Measurements from ENCODE around the gene LPGAT1.

Gene LPGAT1

GRCh38 chr1:211842518-211842917 is 12.0 kb upstream of the LPGAT1 start:
- DNase-seq: no peak
- TF ChIP-seq CTCF (IDR thresholded peaks at IDR 0.05; ENCODE audit: low read depth, low read length, missing control alignments): no peak
- H3K4me3 ChIP-seq (ENCODE audit: low read depth, low read length): no peak overlapping the region
- in situ Hi-C loops (cut with HindIII; ENCODE audit: low pct_ligation_motif_present, low sequenced_read_pairs): no loop called here
- H3K27ac ChIP-seq: no peak overlapping the region
- no peaks in the 10 kb centered on the region for H3K36me3 ChIP-seq (replicated peaks)
- no peaks in the 10 kb centered on the region for H3K27me3 ChIP-seq (replicated peaks)

DNA sequence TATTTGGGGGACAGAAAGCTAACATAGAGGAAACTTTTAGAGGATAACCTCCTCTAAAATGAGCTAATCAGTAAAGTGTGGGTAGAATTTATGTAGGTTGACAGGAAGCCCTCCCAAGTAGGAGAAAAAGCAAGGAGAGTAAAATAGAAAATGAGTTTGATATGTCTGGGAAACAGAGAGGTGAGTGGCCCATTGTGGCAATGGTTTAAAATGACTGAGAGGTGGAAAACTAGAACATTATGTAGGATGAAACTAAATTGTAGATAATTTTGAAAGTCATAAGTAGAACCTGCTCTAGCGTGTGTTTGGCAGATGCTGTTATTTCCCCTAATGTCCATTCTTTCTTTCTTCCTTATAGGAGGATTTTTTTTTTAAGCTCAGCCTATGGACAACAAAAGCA is 8.5 kb upstream of the LPGAT1 start:
- Histone ChIP-seq H3K36me3 (replicated peaks) (no peaks in the 10 kb centered on the region), H3K4me3 (ENCODE audit: low read depth, low read length) (no peak overlapping the region), H3K27ac (no peak overlapping the region), H3K27me3 (replicated peaks) (no peaks in the 10 kb centered on the region)
- DNase-seq: no peak
- in situ Hi-C loops (cut with HindIII; ENCODE audit: low pct_ligation_motif_present, low sequenced_read_pairs): no loop called here
- no peak for TF ChIP-seq CTCF (IDR thresholded peaks at IDR 0.05; ENCODE audit: low read depth, low read length, missing control alignments)

DNA sequence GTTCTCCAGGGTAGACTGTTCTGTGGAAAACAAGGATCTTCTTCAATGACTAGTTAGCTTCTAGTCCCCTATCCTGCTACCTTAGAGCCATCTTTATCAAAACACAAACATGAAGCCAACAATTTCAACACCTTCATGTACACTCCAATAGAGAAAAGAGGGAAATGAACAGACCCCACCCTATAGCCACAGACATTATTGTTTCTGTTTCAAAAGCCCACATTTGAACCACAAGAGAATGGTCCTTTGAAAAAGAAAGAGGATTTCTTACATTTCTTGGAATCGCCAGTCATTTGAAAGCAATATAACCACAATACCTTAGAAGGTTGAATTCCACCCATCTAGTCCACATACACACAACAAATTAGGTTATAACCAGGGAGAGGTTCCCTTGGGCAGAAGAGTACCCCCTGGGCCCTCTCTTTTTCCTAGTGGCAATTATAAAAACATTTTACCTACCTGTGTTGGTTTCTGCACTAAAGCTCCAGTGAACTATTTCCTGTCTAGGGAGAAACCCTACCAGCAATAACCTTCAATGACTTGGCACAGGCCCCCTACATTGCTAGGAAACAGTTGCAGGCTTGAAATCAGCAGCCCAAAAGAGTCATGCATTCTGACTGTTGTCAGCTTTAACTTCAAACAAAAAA is 2.7 kb upstream of the LPGAT1 start:
- DNase-seq: no peak
- H3K36me3 ChIP-seq (replicated peaks): no peaks in the 10 kb centered on the region
- no peak for TF ChIP-seq CTCF (IDR thresholded peaks at IDR 0.05; ENCODE audit: low read depth, low read length, missing control alignments)
- in situ Hi-C loops (cut with HindIII; ENCODE audit: low pct_ligation_motif_present, low sequenced_read_pairs): no loop called here
- no peaks in the 10 kb centered on the region for H3K27me3 ChIP-seq (replicated peaks)
- H3K4me3 ChIP-seq (ENCODE audit: low read depth, low read length): no peak overlapping the region
- no peak overlapping the region for H3K27ac ChIP-seq

DNA sequence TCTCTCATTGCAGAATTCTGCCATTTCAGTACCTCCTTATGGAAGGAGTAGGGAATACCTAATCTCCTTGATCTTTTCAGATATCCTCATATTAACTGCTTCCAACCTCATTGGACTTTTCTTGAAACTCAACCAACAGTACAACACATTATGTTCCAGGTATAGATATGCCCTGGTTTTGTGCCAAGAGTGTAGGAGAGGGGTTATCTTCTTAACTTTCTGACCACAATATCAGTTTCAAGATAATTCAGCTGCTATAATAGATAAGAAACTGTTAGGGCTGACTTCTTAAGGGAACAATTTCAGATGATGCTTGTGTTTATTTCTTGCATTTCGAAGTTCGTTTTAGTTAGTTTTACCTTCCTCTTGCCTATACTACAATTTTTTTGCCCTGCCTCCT is 2.1 kb upstream of the LPGAT1 start:
- in situ Hi-C loops (cut with HindIII; ENCODE audit: low pct_ligation_motif_present, low sequenced_read_pairs): no loop called here
- no peak for DNase-seq

GRCh38 chr1:211831558-211832323 is 1.2 kb upstream of the LPGAT1 start:
- Histone ChIP-seq H3K27ac (no peak overlapping the region), H3K27me3 (replicated peaks) (no peaks in the 10 kb centered on the region), H3K4me3 (ENCODE audit: low read depth, low read length) (no peak overlapping the region), H3K36me3 (replicated peaks) (no peaks in the 10 kb centered on the region)
- in situ Hi-C loops (cut with HindIII; ENCODE audit: low pct_ligation_motif_present, low sequenced_read_pairs): no loop called here
- no peak for DNase-seq
- TF ChIP-seq CTCF (IDR thresholded peaks at IDR 0.05; ENCODE audit: low read depth, low read length, missing control alignments): no peak

More for the DNA sequence above, 2.1 kb upstream of the LPGAT1 start:
- no peaks in the 10 kb centered on the region for H3K27me3 ChIP-seq (replicated peaks)
- no peaks in the 10 kb centered on the region for H3K36me3 ChIP-seq (replicated peaks)
- no peak overlapping the region for H3K27ac ChIP-seq
- no peak for TF ChIP-seq CTCF (IDR thresholded peaks at IDR 0.05; ENCODE audit: low read depth, low read length, missing control alignments)
- no peak overlapping the region for H3K4me3 ChIP-seq (ENCODE audit: low read depth, low read length)

DNA sequence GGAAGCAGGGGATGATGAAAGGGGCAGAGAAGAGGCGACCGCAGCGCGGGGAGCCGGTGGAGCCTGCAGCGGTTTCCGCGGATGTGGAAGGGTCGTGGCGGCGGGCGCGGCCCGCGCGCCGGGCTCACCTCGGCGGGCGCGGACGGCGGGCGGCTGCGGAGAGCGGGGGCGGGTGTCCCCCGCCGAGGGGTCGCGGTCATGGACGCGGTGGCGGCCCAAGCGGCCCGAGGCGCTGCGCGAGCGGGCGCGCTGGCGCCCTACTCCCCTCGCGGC is 572 bp downstream of the LPGAT1 start:
- Histone ChIP-seq H3K4me3 (ENCODE audit: low read depth, low read length) (peak overlapping the region; percentile 65), H3K27me3 (replicated peaks) (no peaks in the 10 kb centered on the region), H3K36me3 (replicated peaks) (no peaks in the 10 kb centered on the region), H3K27ac (peak overlapping the region; percentile 48)
- DNase-seq: no peak
- no peak for TF ChIP-seq CTCF (IDR thresholded peaks at IDR 0.05; ENCODE audit: low read depth, low read length, missing control alignments)
- in situ Hi-C loops (cut with HindIII; ENCODE audit: low pct_ligation_motif_present, low sequenced_read_pairs): no loop called here
